ENCODE results near the gene ESRRA. TPM values are rescaled to one million over a fixed set of nuclear protein-coding genes. Genes with fewer than 3 reads are reported as not detected.
A peak's percentile ranks its signal among the peaks of the same experiment; 100 is the strongest.

ESRRA gene
- total RNA-seq, 2 donors from 2014 or later = 40.5 to 42.4 TPM

- Mint-ChIP-seq H3K4me3 (peak within 1 kb of the TSS; percentile 73 to 79), H3K4me1 (ENCODE audit: low read depth) (peaks cover 8% of the 10 kb centered on the region), H3K27me3 (ENCODE audit: low read depth) (peaks cover 45% of the 10 kb centered on the region), H3K27ac (peak within 1 kb of the TSS; percentile 43), H3K36me3 (ENCODE audit: insufficient read depth in 2 of 2) (peaks cover 4 to 5% of the 10 kb centered on the region in 2 donors), H3K9me3 (no peaks in the 10 kb centered on the region)
- peak in 1 of 2 donors; percentile 5 for ATAC-seq (replicated peaks in 1 of 2)
- no peak for DNase-seq
Observed at GRCh38 chr11:64291262-64291751, 14.0 kb upstream of the ESRRA start, which contains the start of gene KCNK4. TSS of gene KCNK4 (plus strand) at chr11:64291302. CDS start at chr11:64293019, 1,717 bp downstream.

GRCh38 chr11:64291752-64292459, 13.4 kb upstream of the ESRRA start:
- peaks cover 4 to 5% of the 10 kb centered on the region in 2 donors for H3K36me3 Mint-ChIP-seq (ENCODE audit: insufficient read depth in 2 of 2)
- peaks cover 51% of the 10 kb centered on the region for H3K27me3 Mint-ChIP-seq (ENCODE audit: low read depth)
- peak overlapping the region; percentile 75 to 76 for H3K4me3 Mint-ChIP-seq
- H3K9me3 Mint-ChIP-seq = no peaks in the 10 kb centered on the region
- DNase-seq (no peak), ATAC-seq (replicated peaks in 1 of 2) (peak; percentile 51 to 56)
- H3K4me1 Mint-ChIP-seq (ENCODE audit: low read depth) = peaks cover 2% of the 10 kb centered on the region
- no peak overlapping the region for H3K27ac Mint-ChIP-seq

- DNase-seq (no peak), ATAC-seq (replicated peaks in 1 of 2) (peak in 1 of 2 donors; percentile 8)
- H3K4me1 Mint-ChIP-seq (ENCODE audit: low read depth) = no peaks in the 10 kb centered on the region
- no peaks in the 10 kb centered on the region for H3K9me3 Mint-ChIP-seq
- H3K36me3 Mint-ChIP-seq (ENCODE audit: insufficient read depth in 2 of 2) = peaks cover 4 to 5% of the 10 kb centered on the region in 2 donors
- peak overlapping the region; percentile 50 for H3K27ac Mint-ChIP-seq
- H3K4me3 Mint-ChIP-seq = peak overlapping the region; percentile 75 to 76
- peaks cover 59% of the 10 kb centered on the region for H3K27me3 Mint-ChIP-seq (ENCODE audit: low read depth)
Observed at GRCh38 chr11:64292460-64293254, 12.7 kb upstream of the ESRRA start.

- Mint-ChIP-seq H3K36me3 (ENCODE audit: insufficient read depth in 2 of 2) (peaks cover 2 to 5% of the 10 kb centered on the region in 2 donors), H3K4me1 (ENCODE audit: low read depth) (peaks cover 3% of the 10 kb centered on the region), H3K27ac (no peak overlapping the region), H3K4me3 (no peak overlapping the region), H3K27me3 (ENCODE audit: low read depth) (peaks cover 77% of the 10 kb centered on the region), H3K9me3 (no peaks in the 10 kb centered on the region)
- ATAC-seq (replicated peaks in 1 of 2) = no peak
- no peak for DNase-seq
Observed at GRCh38 chr11:64294774-64295173, 10.6 kb upstream of the ESRRA start.

GRCh38 chr11:64295760-64296159, 9.6 kb upstream of the ESRRA start:
- DNase-seq = no peak
- H3K4me3 Mint-ChIP-seq = no peak overlapping the region
- peaks cover 11% of the 10 kb centered on the region for H3K4me1 Mint-ChIP-seq (ENCODE audit: low read depth)
- no peaks in the 10 kb centered on the region for H3K9me3 Mint-ChIP-seq
- ATAC-seq (replicated peaks in 1 of 2) = no peak
- H3K27me3 Mint-ChIP-seq (ENCODE audit: low read depth) = peaks cover 79% of the 10 kb centered on the region
- no peak overlapping the region for H3K27ac Mint-ChIP-seq
- H3K36me3 Mint-ChIP-seq (ENCODE audit: insufficient read depth in 2 of 2) = peaks cover under 1 to 2% of the 10 kb centered on the region in 2 donors

GRCh38 chr11:64296236-64296635, 9.1 kb upstream of the ESRRA start:
- Mint-ChIP-seq H3K27ac (no peak overlapping the region), H3K9me3 (no peaks in the 10 kb centered on the region), H3K27me3 (ENCODE audit: low read depth) (peaks cover 81% of the 10 kb centered on the region), H3K4me3 (no peak overlapping the region), H3K36me3 (ENCODE audit: insufficient read depth in 2 of 2) (no peaks in the 10 kb centered on the region), H3K4me1 (ENCODE audit: low read depth) (peaks cover 14% of the 10 kb centered on the region)
- ATAC-seq (replicated peaks in 1 of 2) (no peak), DNase-seq (no peak)

- Mint-ChIP-seq H3K27me3 (ENCODE audit: low read depth) (peaks cover 89% of the 10 kb centered on the region), H3K27ac (no peak overlapping the region), H3K9me3 (no peaks in the 10 kb centered on the region), H3K36me3 (ENCODE audit: insufficient read depth in 2 of 2) (no peaks in the 10 kb centered on the region), H3K4me3 (no peak overlapping the region), H3K4me1 (ENCODE audit: low read depth) (peaks cover 14% of the 10 kb centered on the region)
- DNase-seq (no peak), ATAC-seq (replicated peaks in 1 of 2) (no peak)
Observed at GRCh38 chr11:64296830-64297698, 8.3 kb upstream of the ESRRA start.

GRCh38 chr11:64297699-64298358, 7.5 kb upstream of the ESRRA start:
- Mint-ChIP-seq H3K27ac (no peak overlapping the region), H3K4me1 (ENCODE audit: low read depth) (peaks cover 14% of the 10 kb centered on the region), H3K36me3 (ENCODE audit: insufficient read depth in 2 of 2) (no peaks in the 10 kb centered on the region), H3K27me3 (ENCODE audit: low read depth) (peaks cover 87% of the 10 kb centered on the region), H3K4me3 (no peak overlapping the region), H3K9me3 (no peaks in the 10 kb centered on the region)
- ATAC-seq (replicated peaks in 1 of 2) = no peak
- DNase-seq = no peak

GRCh38 chr11:64298966-64299846, 6.1 kb upstream of the ESRRA start:
- Mint-ChIP-seq H3K4me1 (ENCODE audit: low read depth) (peaks cover 27% of the 10 kb centered on the region), H3K9me3 (no peaks in the 10 kb centered on the region), H3K27ac (no peak overlapping the region), H3K4me3 (peak overlapping the region; percentile 84 to 85), H3K36me3 (ENCODE audit: insufficient read depth in 2 of 2) (no peaks in the 10 kb centered on the region), H3K27me3 (ENCODE audit: low read depth) (peaks cover 74% of the 10 kb centered on the region)
- DNase-seq = no peak
- no peak for ATAC-seq (replicated peaks in 1 of 2)

- H3K9me3 Mint-ChIP-seq = no peaks in the 10 kb centered on the region
- ATAC-seq (replicated peaks in 1 of 2) (no peak), DNase-seq (no peak)
- no peak within 1 kb of the TSS for H3K27ac Mint-ChIP-seq
- peak within 1 kb of the TSS; percentile 84 to 85 for H3K4me3 Mint-ChIP-seq
- H3K4me1 Mint-ChIP-seq (ENCODE audit: low read depth) = peaks cover 32% of the 10 kb centered on the region
- peaks cover 65% of the 10 kb centered on the region for H3K27me3 Mint-ChIP-seq (ENCODE audit: low read depth)
- H3K36me3 Mint-ChIP-seq (ENCODE audit: insufficient read depth in 2 of 2) = no peaks in the 10 kb centered on the region
Observed at GRCh38 chr11:64299847-64300648, 5.3 kb upstream of the ESRRA start, which contains the start of gene CATSPERZ. TSS of gene CATSPERZ (plus strand) at chr11:64300358. CDS start at chr11:64300411, 53 bp downstream.

All from activated T-cell treated with anti-CD3 and anti-CD28 coated beads, Interleukin-2, amount 50 U/mL, for 72 hours (primary cell).